Nephron (organoid): Measurements from ENCODE around the gene ATP5IF1.

Experiments
- H3K27ac Mint-ChIP-seq, 3 experiments: 2 replicates each; pipeline ENCODE4 v1.8.0; 2020; ENCODE audit warnings: mixed read lengths in 3 of 3, mild to moderate bottlenecking in 2 of 3, moderate library complexity in 1 of 3
- H3K27me3 Mint-ChIP-seq: 2 replicates; pipeline ENCODE4 v1.8.0; 2021; ENCODE audit warnings: low read depth, mild to moderate bottlenecking, moderate library complexity, mixed read lengths
- H3K36me3 Mint-ChIP-seq: 2 replicates; pipeline ENCODE4 v1.8.0; 2020; ENCODE audit warnings: low read depth, mixed read lengths
- H3K4me1 Mint-ChIP-seq: 2 replicates; pipeline ENCODE4 v1.8.0; 2020; ENCODE audit warnings: mixed read lengths
- H3K4me3 Mint-ChIP-seq, 3 experiments: 2 replicates each; pipeline ENCODE4 v1.8.0; 2020; ENCODE audit warnings: mild to moderate bottlenecking in 3 of 3, mixed read lengths in 3 of 3, moderate library complexity in 2 of 3
- H3K9me3 Mint-ChIP-seq: 2 replicates; pipeline ENCODE4 v1.8.0; 2020; ENCODE audit warnings: mixed read lengths
- CTCF ChIP-seq, 3 experiments: fragments of 200-600 bp; sonication (generic); IDR thresholded peaks; one replicate each; pipeline ENCODE4 v1.5.0; 2021; ENCODE audit warnings: antibody characterized with exemption in 3 of 3; ENCODE audit not compliant: unreplicated experiment in 3 of 3

ATP5IF1 gene

DNA sequence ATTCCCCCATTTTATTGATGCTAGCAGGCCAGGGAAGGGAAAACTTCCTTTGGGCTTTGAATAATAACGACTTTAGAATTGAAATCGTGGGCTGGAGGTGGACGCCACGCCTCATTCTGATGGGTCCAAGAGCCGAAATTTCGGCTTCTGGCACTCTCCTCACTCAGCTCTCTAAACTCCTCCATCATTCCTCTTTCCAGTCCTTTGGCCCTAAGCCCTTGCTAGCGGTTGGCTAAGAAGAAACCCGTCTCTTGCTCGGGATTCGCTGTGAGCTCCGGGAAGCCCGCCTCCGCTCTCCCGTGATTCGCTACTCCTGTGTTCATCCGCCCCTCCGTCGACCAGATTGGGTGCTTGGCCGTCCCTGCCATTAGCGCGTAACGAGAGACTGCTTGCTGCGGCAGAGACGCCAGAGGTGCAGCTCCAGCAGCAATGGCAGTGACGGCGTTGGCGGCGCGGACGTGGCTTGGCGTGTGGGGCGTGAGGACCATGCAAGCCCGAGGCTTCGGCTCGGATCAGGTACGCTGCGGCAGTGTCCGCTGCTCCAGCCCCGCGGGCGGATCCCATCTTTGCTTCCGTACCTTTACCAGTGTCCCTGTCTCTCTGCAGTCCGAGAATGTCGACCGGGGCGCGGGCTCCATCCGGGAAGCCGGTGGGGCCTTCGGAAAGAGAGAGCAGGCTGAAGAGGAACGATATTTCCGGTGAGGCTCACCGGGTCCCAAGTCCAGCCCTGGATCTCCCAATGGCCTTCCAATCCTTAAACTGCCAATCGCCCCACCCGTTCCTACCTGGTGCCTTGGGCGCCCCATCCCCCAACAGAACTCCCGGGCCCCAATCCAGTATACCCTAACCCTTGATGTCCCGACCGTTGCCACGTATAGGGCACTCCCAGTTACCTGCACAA is at the start of gene ATP5IF1:
TSS of gene ATP5IF1 (plus strand) at position 370 of the 901 bp plus-strand sequence. CDS start at position 430, 60 bp downstream.
- H3K27ac Mint-ChIP-seq, result no peak within 1 kb of the TSS
- TF ChIP-seq CTCF (IDR thresholded peaks at IDR 0.05; ENCODE audit: unreplicated experiment in 3 of 3), result no peak
- peaks cover 3% of the 10 kb centered on the region for H3K27me3 Mint-ChIP-seq
- no peaks in the 10 kb centered on the region for H3K9me3 Mint-ChIP-seq
- peak within 1 kb of the TSS in 1 of 3 experiments; percentile 11 for H3K4me3 Mint-ChIP-seq
- peaks cover 8% of the 10 kb centered on the region for H3K36me3 Mint-ChIP-seq
- peaks cover 14% of the 10 kb centered on the region for H3K4me1 Mint-ChIP-seq

DNA sequence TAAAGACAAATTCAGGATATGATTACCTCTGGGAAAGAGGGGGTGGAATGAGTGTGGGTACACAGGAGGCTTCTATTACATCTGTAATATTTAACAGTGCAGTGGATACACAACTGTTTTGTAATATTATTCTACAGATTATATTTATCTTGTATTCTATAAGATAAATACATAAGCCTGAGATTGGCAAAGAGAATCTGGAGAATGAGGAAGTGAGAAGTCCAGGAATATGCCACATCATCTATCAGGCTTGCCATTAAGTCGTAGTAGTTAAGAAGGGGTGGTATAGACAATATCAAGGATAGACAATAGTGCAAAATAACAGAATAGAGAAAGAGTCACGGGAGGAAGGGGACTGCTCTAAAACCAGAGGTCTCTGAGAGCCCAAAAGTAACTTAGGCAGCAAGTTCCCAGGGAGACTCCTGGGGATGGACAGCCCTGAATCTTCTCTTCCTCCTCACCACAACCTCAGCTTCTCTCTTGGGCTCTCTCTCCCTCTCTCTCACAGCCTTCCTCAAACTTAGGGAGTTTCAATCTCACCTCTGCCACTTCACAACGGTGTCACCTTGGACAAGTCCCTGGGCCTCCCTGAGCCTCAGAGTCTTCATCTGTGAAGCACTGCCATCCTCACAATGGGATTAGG is 45.5 kb upstream of the ATP5IF1 start:
- TF ChIP-seq CTCF (IDR thresholded peaks at IDR 0.05; ENCODE audit: unreplicated experiment in 3 of 3), result no peak
- no peaks in the 10 kb centered on the region for H3K36me3 Mint-ChIP-seq
- H3K4me3 Mint-ChIP-seq, result no peak overlapping the region
- no peaks in the 10 kb centered on the region for H3K27me3 Mint-ChIP-seq
- H3K4me1 Mint-ChIP-seq, result no peaks in the 10 kb centered on the region
- H3K27ac Mint-ChIP-seq, result no peak overlapping the region
- no peaks in the 10 kb centered on the region for H3K9me3 Mint-ChIP-seq

GRCh38 chr1:28190996-28191645 is 44.8 kb upstream of the ATP5IF1 start:
- no peaks in the 10 kb centered on the region for H3K9me3 Mint-ChIP-seq
- no peak for TF ChIP-seq CTCF (IDR thresholded peaks at IDR 0.05; ENCODE audit: unreplicated experiment in 3 of 3)
- no peak overlapping the region for H3K4me3 Mint-ChIP-seq
- H3K27me3 Mint-ChIP-seq, result no peaks in the 10 kb centered on the region
- H3K4me1 Mint-ChIP-seq, result no peaks in the 10 kb centered on the region
- H3K27ac Mint-ChIP-seq, result no peak overlapping the region
- H3K36me3 Mint-ChIP-seq, result no peaks in the 10 kb centered on the region

DNA sequence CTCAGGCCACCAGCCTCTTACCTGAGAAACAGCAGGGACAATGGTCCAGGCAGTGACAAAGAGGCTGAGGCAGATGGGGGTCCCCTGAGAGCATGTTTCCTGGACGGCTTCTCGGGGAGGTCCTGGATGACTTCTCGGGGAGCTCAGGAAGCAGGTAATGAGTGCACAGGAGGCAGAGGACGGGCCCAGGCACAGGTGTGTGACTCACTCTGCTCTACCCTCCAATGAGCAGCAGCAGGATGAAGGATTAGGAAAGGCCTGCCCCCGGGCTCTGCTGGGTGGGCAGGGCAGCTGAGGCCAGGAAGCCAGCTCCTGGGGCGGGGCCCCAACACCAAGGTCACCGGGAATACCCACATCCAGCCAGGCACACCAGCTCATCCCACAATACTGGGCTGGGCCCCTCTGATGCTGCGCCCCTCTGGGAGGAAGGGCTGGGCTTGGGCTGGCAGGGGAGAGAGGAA is 42.2 kb upstream of the ATP5IF1 start:
- peaks cover 16% of the 10 kb centered on the region for H3K4me1 Mint-ChIP-seq
- H3K27ac Mint-ChIP-seq, result no peak overlapping the region
- H3K4me3 Mint-ChIP-seq, result no peak overlapping the region
- H3K9me3 Mint-ChIP-seq, result no peaks in the 10 kb centered on the region
- peaks cover 7% of the 10 kb centered on the region for H3K36me3 Mint-ChIP-seq
- no peaks in the 10 kb centered on the region for H3K27me3 Mint-ChIP-seq
- no peak for TF ChIP-seq CTCF (IDR thresholded peaks at IDR 0.05; ENCODE audit: unreplicated experiment in 3 of 3)

DNA sequence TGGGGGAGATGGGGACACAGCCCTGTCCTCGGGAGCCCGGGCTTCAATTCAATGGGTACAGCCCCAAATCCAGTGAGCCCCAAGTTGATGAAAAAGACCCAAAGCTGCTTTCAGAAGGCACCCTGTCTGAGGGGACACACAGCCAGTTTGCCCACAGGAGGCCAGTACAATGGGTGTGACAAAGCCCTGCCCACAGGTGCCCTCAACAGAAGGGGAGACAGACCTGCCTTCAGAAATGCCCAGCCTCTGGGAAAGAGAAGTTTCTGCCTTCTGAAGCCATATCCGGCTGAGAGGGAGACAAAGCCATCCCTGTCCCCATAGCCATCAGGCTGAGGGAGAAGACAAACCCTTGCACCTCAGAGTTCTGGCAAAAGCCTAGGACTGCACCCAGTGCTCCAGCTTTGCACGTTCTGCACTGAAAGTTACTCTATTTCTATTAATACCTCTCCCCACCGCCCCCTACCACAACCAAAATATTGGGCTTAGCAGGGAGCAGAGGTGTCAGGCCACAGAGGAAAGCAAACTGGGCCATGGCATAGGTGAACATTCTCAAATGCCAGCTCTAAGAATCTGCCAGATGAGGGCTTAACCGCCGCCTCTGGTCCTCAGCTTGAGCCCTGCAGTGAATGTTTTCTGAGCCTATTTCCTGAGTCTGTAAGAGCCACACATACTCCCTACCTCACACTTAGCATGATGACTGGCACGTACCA is 41.4 kb upstream of the ATP5IF1 start:
- TF ChIP-seq CTCF (IDR thresholded peaks at IDR 0.05; ENCODE audit: unreplicated experiment in 3 of 3), result no peak
- peaks cover 14% of the 10 kb centered on the region for H3K36me3 Mint-ChIP-seq

More for the DNA sequence above, 41.4 kb upstream of the ATP5IF1 start:
- Mint-ChIP-seq H3K9me3 (no peaks in the 10 kb centered on the region), H3K27me3 (no peaks in the 10 kb centered on the region), H3K4me3 (no peak overlapping the region), H3K27ac (no peak overlapping the region), H3K4me1 (peaks cover 16% of the 10 kb centered on the region)
